DND-41 (cell line): Measurements from ENCODE around the gene RAB28.

Experiments used
- ATAC-seq: fragments of 200-7000 bp; cut with Tn5 transposase; 3 replicates; pipeline ENCODE4 v1.9.1; 2021; ENCODE audit warnings: low read depth; ENCODE audit not compliant: insufficient read depth
- DNase-seq: peaks from one replicate; pipeline ENCODE4 v3.0.0-alpha.2; 2020
- H2AFZ ChIP-seq: 2 replicates; pipeline ENCODE4 v1.6.0; 2012; ENCODE audit warnings: low read depth, low read length
- H3K27ac ChIP-seq: 2 replicates; pipeline ENCODE4 v1.5.1; 2012; ENCODE audit warnings: low read length, inconsistent platforms
- H3K27me3 ChIP-seq: fragments of 200-600 bp; sonication (generic); 2 replicates; pipeline ENCODE4 v1.6.0; 2012; ENCODE audit warnings: low read length, mild to moderate bottlenecking, inconsistent platforms; ENCODE audit not compliant: insufficient read depth, poor library complexity
- H3K36me3 ChIP-seq: 2 replicates; pipeline ENCODE4 v1.5.1; 2012; ENCODE audit warnings: low read length, inconsistent platforms; ENCODE audit not compliant: insufficient read depth
- H3K4me1 ChIP-seq: 2 replicates; pipeline ENCODE4 v1.5.1; 2012; ENCODE audit warnings: mild to moderate bottlenecking, low read length; ENCODE audit not compliant: insufficient read depth
- H3K4me2 ChIP-seq: 2 replicates; pipeline ENCODE4 v1.6.0; 2012; ENCODE audit warnings: mild to moderate bottlenecking, moderate library complexity, low read length, inconsistent platforms; ENCODE audit not compliant: insufficient read depth
- H3K4me3 ChIP-seq, 2 experiments: fragments of 200-600 bp in 1 of 2; shearing (Covaris generic) in 1 of 2; 2 replicates each; pipeline ENCODE4 v1.5.1; 2012 to 2016; ENCODE audit warnings: inconsistent platforms in 2 of 2, low read length in 2 of 2, mild to moderate bottlenecking in 2 of 2, low read depth in 1 of 2, moderate library complexity in 1 of 2
- H3K79me2 ChIP-seq: 2 replicates; pipeline ENCODE4 v1.6.0; 2012; ENCODE audit warnings: low read length, inconsistent platforms; ENCODE audit not compliant: insufficient read depth
- H3K9ac ChIP-seq: 2 replicates; pipeline ENCODE4 v1.6.0; 2012; ENCODE audit warnings: low read depth, mild to moderate bottlenecking, inconsistent platforms, low read length, moderate library complexity
- H3K9me3 ChIP-seq: 2 replicates; pipeline ENCODE4 v1.5.1; 2012; ENCODE audit warnings: low read length, moderate library complexity, mild to moderate bottlenecking, inconsistent platforms; ENCODE audit not compliant: insufficient read depth, severe bottlenecking
- H4K20me1 ChIP-seq: 2 replicates; pipeline ENCODE4 v1.6.0; 2012; ENCODE audit warnings: low read length; ENCODE audit not compliant: insufficient read depth
- CTCF ChIP-seq: IDR thresholded peaks from 2 replicates; pipeline ENCODE4 v1.5.1; 2012; ENCODE audit warnings: borderline replicate concordance, low read length, moderate library complexity, mild to moderate bottlenecking; ENCODE audit not compliant: poor library complexity, severe bottlenecking; ENCODE audit errors: extremely low read depth
- EZH2 ChIP-seq: IDR thresholded peaks from 3 replicates; pipeline ENCODE4 v1.6.1; 2012; ENCODE audit warnings: borderline replicate concordance, low read depth, mild to moderate bottlenecking, moderate library complexity, low read length, inconsistent platforms; ENCODE audit not compliant: severe bottlenecking

Gene RAB28

GRCh38 chr4:13529128-13529919, 45.2 kb upstream of the RAB28 start:
- Histone ChIP-seq H3K27me3 (no peaks in the 10 kb centered on the region), H3K9ac (no peak overlapping the region), H3K4me1 (no peaks in the 10 kb centered on the region), H3K4me2 (no peak overlapping the region), H3K4me3 (no peak overlapping the region), H3K79me2 (no peaks in the 10 kb centered on the region), H3K36me3 (no peaks in the 10 kb centered on the region), H3K9me3 (no peaks in the 10 kb centered on the region), H3K27ac (no peak overlapping the region), H4K20me1 (no peaks in the 10 kb centered on the region), H2AFZ (no peak overlapping the region)
- TF ChIP-seq CTCF (no peak), EZH2 (no peak)
- no peak for DNase-seq
- no peak for ATAC-seq

DNA sequence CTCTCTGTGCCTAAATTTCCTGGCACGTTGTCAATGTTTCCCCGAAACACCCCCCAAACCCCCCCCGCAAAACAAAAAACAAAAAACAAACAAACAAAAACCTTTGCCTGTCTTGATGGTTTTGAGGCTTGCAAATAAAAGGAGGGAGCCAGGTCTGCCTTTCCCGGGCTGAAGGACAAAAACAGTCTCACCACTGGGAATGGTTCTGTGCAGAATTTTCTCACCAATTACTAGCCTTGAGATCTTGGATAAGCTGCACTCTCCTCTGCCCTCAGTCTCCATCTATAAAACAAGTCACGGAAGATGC, 44.6 kb upstream of the RAB28 start:
- Histone ChIP-seq H3K27me3 (no peaks in the 10 kb centered on the region), H3K9me3 (no peaks in the 10 kb centered on the region), H4K20me1 (no peaks in the 10 kb centered on the region), H3K4me1 (no peaks in the 10 kb centered on the region), H3K36me3 (no peaks in the 10 kb centered on the region), H3K4me3 (no peak overlapping the region), H3K4me2 (no peak overlapping the region), H3K9ac (no peak overlapping the region), H3K79me2 (no peaks in the 10 kb centered on the region), H3K27ac (no peak overlapping the region), H2AFZ (no peak overlapping the region)
- no peak for TF ChIP-seq EZH2
- no peak for TF ChIP-seq CTCF
- ATAC-seq (no peak), DNase-seq (no peak)

DNA sequence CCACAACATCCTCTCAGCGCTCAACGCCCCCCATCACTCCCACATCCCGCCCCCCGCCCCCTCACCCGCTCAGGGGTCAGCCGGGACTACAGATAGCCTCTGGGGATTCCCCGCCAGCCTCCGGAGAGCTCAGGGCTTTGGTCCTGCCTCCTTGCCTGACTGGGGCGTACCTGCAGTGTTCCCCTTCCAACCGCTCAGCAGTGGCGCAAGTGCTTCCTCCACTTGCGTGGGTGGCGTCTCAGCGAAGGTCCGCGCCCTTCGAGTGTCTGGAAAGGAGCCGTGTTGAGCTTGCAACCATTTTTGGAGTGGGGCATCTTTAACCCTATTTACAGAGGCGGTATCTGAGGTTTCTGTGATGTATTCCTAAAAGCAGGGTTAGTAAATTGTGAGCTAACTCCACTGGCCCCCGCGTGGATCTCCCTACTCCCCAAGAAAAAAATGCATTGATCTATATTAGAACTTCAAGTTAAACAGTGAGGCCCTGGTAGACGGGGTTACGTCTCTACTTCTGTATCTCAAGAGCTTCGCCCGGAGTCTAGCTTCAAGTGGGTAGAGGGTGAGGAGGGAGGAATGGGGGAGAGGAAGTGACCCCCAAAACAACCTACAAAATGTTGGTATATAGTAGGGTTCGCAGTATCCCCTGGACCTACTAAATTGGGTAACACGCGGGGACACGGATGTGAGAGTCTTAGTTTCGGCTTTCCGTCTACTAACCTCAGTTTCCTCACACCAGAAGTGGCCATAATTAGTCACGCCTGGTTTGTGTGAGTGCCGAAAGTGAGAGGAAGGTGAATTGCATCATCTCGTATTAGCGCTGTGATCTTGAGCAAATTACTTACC, 44.1 kb upstream of the RAB28 start:
- DNase-seq (no peak), ATAC-seq (no peak)
- H2AFZ ChIP-seq = no peak overlapping the region
- no peak for TF ChIP-seq CTCF
- no peak for TF ChIP-seq EZH2
- no peaks in the 10 kb centered on the region for H3K36me3 ChIP-seq
- H3K27ac ChIP-seq = no peak overlapping the region
- no peaks in the 10 kb centered on the region for H3K4me1 ChIP-seq
- no peaks in the 10 kb centered on the region for H4K20me1 ChIP-seq
- no peak overlapping the region for H3K4me2 ChIP-seq
- no peaks in the 10 kb centered on the region for H3K9me3 ChIP-seq
- H3K27me3 ChIP-seq = no peaks in the 10 kb centered on the region
- H3K79me2 ChIP-seq = no peaks in the 10 kb centered on the region
- H3K9ac ChIP-seq = no peak overlapping the region
- no peak overlapping the region for H3K4me3 ChIP-seq
